Measurements from ENCODE around the gene STUM.

STUM gene

GRCh38 chr1:226649244-226649643 lies 100.7 kb downstream of the STUM start:
- no peak overlapping the region for H3K4me3 ChIP-seq (ENCODE audit: low read depth, low read length)

GRCh38 chr1:226649780-226650179 lies 101.2 kb downstream of the STUM start:
- no peak overlapping the region for H3K4me3 ChIP-seq (ENCODE audit: low read depth, low read length)

- no peak overlapping the region for H3K4me3 ChIP-seq (ENCODE audit: low read depth, low read length)
These were observed 101.8 kb downstream of the STUM start for GRCh38 chr1:226650236-226650841.

- H3K4me3 ChIP-seq (ENCODE audit: low read depth, low read length): no peak overlapping the region
These were observed 102.6 kb downstream of the STUM start for GRCh38 chr1:226651041-226651731.

GRCh38 chr1:226651732-226652105 lies 103.2 kb downstream of the STUM start:
- no peak overlapping the region for H3K4me3 ChIP-seq (ENCODE audit: low read depth, low read length)

GRCh38 chr1:226652613-226653012 lies 104.0 kb downstream of the STUM start:
- no peak overlapping the region for H3K4me3 ChIP-seq (ENCODE audit: low read depth, low read length)

- no peak overlapping the region for H3K4me3 ChIP-seq (ENCODE audit: low read depth, low read length)
These were observed 104.9 kb downstream of the STUM start for GRCh38 chr1:226653311-226653921.

GRCh38 chr1:226654046-226654667 lies 105.6 kb downstream of the STUM start:
- no peak overlapping the region for H3K4me3 ChIP-seq (ENCODE audit: low read depth, low read length)

- H3K4me3 ChIP-seq (ENCODE audit: low read depth, low read length): no peak overlapping the region
These were observed 106.1 kb downstream of the STUM start for GRCh38 chr1:226654668-226655055.

- no peak overlapping the region for H3K4me3 ChIP-seq (ENCODE audit: low read depth, low read length)
These were observed 106.9 kb downstream of the STUM start for GRCh38 chr1:226655251-226656163.

- H3K4me3 ChIP-seq (ENCODE audit: low read depth, low read length): no peak overlapping the region
These were observed 107.6 kb downstream of the STUM start for GRCh38 chr1:226656201-226656600.

- no peak overlapping the region for H3K4me3 ChIP-seq (ENCODE audit: low read depth, low read length)
These were observed 108.2 kb downstream of the STUM start for GRCh38 chr1:226656601-226657277.

GRCh38 chr1:226657895-226658545 lies 109.5 kb downstream of the STUM start:
- H3K4me3 ChIP-seq (ENCODE audit: low read depth, low read length): no peak overlapping the region

- no peak overlapping the region for H3K4me3 ChIP-seq (ENCODE audit: low read depth, low read length)
These were observed 110.1 kb downstream of the STUM start for GRCh38 chr1:226658546-226659125.
